Testis (tissue), 3 donors: ENCODE data around the gene CHN2. TPM values are rescaled to one million over a fixed set of nuclear protein-coding genes. Genes with fewer than 3 reads are reported as not detected.

ENCODE experiments used
- DNase-seq: peaks from one replicate; pipeline ENCODE4 v3.0.0-alpha.2; 2019
- H3K27ac ChIP-seq, 2 donors: fragments of 200-600 bp; sonication (generic); one replicate each; pipeline ENCODE4 v1.5.1; 2019
- H3K27me3 ChIP-seq: fragments of 200-600 bp; sonication (generic); one replicate; pipeline ENCODE4 v1.5.1; 2019
- H3K36me3 ChIP-seq: fragments of 200-600 bp; sonication (generic); one replicate; pipeline ENCODE4 v1.5.1; 2017; ENCODE audit warnings: low read depth; ENCODE audit errors: missing control alignments
- H3K4me1 ChIP-seq: fragments of 200-600 bp; sonication (generic); one replicate; pipeline ENCODE4 v1.5.1; 2019
- H3K4me3 ChIP-seq, 2 donors: fragments of 200-600 bp; sonication (generic); one replicate each; pipeline ENCODE4 v1.5.1; 2017 to 2019
- H3K9me3 ChIP-seq: fragments of 200-600 bp; sonication (generic); one replicate; pipeline ENCODE4 v1.5.1; 2017
- POLR2A ChIP-seq: fragments of 450-650 bp; IDR thresholded peaks from one replicate; pipeline ENCODE4 v1.6.1; 2017; ENCODE audit warnings: antibody characterized with exemption, mild to moderate bottlenecking, moderate library complexity
- WGBS, 2 donors: methylation state at CpG; one replicate each; pipeline ENCODE4 v1.1.5; 2018; 5-methylcytosine and 5-hydroxymethylcytosine counted together
- intact Hi-C: fragments of 100-400 bp; cut with DNase I; formaldehyde crosslinking; loops from one replicate; pipeline ENCODE4 v1.15.1; 2023; ENCODE audit warnings: low total_unique reads
- polyA plus RNA-seq: library from polyadenylated mRNA; stranded (reverse); fragments of 350-450 nt; fragmentation: Illumina TruSeq; extraction: RNeasy Lipid Tissue Mini Kit (QIAGEN cat#74804); gene quantifications from one replicate; pipeline ENCODE4 v1.2.3, GENCODE V29; 2014; ENCODE audit warnings: low read depth, low replicate concordance; ENCODE audit not compliant: insufficient read depth
- total RNA-seq, 2 donors: library from RNA; depleted of rRNA; stranded (reverse); fragments of >200 nt; gene quantifications; one replicate each; pipeline ENCODE4 v1.2.3, GENCODE V29; 2016
- TF ChIP-seq, protein P1 (sequence below), 3 experiments: fragments of 450-650 bp in 2 of 3; fragments of 200-600 bp in 1 of 3; sonication (generic) in 1 of 3; IDR thresholded peaks; one replicate each; pipeline ENCODE4 v1.5.1; 2016 to 2019; ENCODE audit warnings: antibody characterized with exemption in 3 of 3, mild to moderate bottlenecking in 2 of 3, moderate library complexity in 1 of 3

The CHN2 gene
- total and polyA plus RNA-seq, 3 donors from 2014 or later = 8.6 to 27.4 (median 15.1) TPM

DNA sequence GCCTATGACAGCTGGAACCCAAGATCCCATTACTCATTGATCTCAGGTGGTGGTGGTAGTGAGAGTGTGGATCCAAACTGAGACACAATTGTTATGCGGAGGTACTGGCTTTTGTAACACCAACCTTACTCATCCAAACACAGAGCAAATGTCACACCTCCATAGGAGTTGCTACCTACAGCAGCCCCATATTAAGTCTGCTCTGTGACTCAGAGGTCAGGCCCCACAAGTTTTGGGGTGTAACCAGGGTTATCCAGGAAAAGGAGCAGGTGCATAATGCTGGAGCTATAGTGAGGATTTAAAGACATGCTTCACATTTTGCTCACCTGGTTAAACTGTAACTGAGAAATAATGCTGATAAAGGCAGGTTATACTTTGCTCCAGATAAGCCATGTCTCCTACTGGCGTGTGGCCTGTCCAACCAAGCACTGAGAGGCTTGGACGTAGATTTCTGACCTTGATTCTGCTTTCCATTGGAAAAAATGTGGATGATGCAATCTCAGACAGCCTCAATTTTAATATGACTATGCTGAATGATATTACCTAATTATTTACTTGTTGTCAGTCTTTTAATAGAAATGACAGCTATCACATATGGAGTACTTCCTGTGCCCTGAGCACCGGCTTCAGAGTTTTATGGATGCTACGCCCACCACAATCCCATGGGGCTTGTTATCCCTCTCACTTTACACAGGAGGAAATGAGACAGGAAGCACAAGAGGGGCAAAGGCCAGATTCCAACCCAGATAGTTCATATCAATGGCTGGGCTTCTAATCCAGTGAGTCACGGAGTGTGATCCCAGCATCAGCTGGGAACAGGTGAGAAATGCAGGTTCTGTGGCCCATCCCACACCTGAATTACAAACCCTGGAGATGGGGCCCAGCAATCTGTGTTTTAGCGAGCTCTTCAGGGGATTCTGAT is 181.3 kb downstream of the CHN2 start:
- H3K27me3 ChIP-seq = no peaks in the 10 kb centered on the region
- no peaks in the 10 kb centered on the region for H3K9me3 ChIP-seq
- no peaks in the 10 kb centered on the region for H3K36me3 ChIP-seq
- 86 to 87% methylated on average over 7 of the region's 7 CpGs for WGBS, 2 donors
- no peak overlapping the region for H3K4me3 ChIP-seq
- H3K4me1 ChIP-seq = no peaks in the 10 kb centered on the region
- no peak for DNase-seq
- TF ChIP-seq, protein P1, sequence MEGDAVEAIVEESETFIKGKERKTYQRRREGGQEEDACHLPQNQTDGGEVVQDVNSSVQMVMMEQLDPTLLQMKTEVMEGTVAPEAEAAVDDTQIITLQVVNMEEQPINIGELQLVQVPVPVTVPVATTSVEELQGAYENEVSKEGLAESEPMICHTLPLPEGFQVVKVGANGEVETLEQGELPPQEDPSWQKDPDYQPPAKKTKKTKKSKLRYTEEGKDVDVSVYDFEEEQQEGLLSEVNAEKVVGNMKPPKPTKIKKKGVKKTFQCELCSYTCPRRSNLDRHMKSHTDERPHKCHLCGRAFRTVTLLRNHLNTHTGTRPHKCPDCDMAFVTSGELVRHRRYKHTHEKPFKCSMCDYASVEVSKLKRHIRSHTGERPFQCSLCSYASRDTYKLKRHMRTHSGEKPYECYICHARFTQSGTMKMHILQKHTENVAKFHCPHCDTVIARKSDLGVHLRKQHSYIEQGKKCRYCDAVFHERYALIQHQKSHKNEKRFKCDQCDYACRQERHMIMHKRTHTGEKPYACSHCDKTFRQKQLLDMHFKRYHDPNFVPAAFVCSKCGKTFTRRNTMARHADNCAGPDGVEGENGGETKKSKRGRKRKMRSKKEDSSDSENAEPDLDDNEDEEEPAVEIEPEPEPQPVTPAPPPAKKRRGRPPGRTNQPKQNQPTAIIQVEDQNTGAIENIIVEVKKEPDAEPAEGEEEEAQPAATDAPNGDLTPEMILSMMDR (IDR thresholded peaks at IDR 0.05) = no peak
- no peak for TF ChIP-seq POLR2A
- intact Hi-C loops = no loop called here
- H3K27ac ChIP-seq = no peak overlapping the region

DNA sequence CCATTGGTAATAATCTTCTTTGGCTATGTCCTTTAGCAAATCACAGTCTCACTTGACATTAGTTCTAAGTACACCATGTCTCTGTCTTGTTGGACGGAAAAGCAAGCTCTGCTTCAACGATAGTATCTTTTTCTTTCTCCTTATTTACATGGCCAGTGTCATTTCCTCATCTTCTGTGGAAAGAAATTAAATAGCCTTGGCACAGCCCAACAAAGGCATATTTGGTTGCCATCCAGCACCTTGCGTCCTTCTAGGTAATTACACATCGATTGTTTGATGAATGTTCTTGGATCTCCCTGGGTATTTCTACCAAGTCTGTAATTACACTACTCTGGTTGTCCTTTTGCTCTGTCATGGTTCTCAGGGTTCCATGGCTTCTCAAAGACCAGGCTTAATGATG is 183.1 kb downstream of the CHN2 start:
- Histone ChIP-seq H3K4me1 (no peaks in the 10 kb centered on the region), H3K27ac (no peak overlapping the region), H3K27me3 (no peaks in the 10 kb centered on the region), H3K36me3 (no peaks in the 10 kb centered on the region), H3K9me3 (no peaks in the 10 kb centered on the region), H3K4me3 (no peak overlapping the region)
- TF ChIP-seq, protein P1 (IDR thresholded peaks at IDR 0.05) = no peak
- TF ChIP-seq POLR2A = no peak
- 81 to 84% methylated on average over 4 of the region's 4 CpGs for WGBS, 2 donors
- DNase-seq = no peak
- intact Hi-C loops = no loop called here

DNA sequence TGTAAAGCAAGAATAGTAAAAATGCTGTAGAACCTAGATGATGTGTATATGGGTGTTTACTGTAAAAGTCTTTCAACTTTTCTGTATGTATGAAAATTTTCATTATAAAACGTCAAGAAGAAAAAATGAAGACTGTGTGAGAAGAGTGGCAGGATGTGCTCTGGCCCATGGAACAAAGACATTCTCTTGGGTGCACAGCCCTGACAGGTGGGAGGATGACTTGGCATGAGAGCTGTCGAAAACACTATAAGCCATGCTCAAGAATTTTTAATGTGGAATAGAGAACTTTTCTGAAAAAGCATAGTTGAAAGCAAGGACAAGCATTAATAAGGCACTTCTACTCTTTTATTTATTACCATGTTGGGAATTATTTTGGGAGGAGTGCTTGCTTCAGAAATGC is 185.0 kb downstream of the CHN2 start:
- WGBS, 2 donors = 54 to 74% methylated on average over 2 of the region's 2 CpGs
- TF ChIP-seq, protein P1 (IDR thresholded peaks at IDR 0.05) = no peak
- no peak for TF ChIP-seq POLR2A
- H3K4me1 ChIP-seq = peaks cover 4% of the 10 kb centered on the region
- no peak for DNase-seq
- no peak overlapping the region for H3K4me3 ChIP-seq
- no peak overlapping the region for H3K27ac ChIP-seq
- no peaks in the 10 kb centered on the region for H3K9me3 ChIP-seq
- intact Hi-C loops = no loop called here
- H3K27me3 ChIP-seq = no peaks in the 10 kb centered on the region
- no peaks in the 10 kb centered on the region for H3K36me3 ChIP-seq

DNA sequence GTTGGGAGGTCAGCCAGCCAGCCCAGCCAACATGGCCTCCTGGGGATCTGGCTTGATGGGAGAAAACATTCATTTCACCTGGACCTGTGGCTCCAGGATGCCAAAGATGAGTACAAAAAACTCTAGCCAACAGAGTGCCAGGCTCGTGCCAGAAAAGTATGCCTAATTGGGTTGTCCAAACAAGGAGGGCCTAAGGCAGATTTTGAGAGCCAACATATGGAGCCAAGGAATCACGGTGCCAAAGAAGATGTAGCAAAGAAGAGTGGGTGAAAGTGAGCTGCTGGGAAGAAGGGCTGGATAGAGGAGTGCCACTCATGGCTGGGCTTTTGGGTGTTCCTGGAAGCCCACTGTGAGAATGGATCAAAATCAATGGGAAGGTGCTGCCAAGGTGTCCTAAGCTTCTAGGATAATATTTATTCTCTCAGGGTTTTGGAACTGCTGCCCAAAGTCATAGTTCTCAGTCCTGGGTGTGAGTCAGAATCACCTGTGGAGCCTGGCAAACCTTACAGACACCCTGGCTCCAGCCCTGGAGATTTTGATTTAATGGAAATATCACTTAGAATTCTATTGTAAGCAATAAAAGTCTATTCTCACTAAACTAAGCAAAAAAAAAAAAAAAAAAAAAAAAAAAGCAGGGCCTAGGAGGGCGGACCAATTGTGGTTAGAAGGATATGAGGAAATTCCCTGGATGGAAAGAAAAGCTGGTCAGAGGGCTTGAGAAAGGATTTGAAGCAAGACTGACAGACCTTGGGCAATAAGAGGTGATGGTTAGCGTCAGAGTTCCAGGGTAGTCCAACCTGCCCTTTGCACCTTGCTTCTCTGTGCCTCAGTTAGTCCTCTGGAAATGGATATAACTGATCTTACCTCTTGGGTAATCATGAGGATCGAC is 186.9 kb downstream of the CHN2 start:
- no peak for TF ChIP-seq POLR2A
- TF ChIP-seq, protein P1 (IDR thresholded peaks at IDR 0.05) = no peak
- WGBS, 2 donors = 91 to 93% methylated on average over 5 of the region's 5 CpGs
- H3K4me3 ChIP-seq = no peak overlapping the region
- no peaks in the 10 kb centered on the region for H3K9me3 ChIP-seq
- intact Hi-C loops = no loop called here
- no peaks in the 10 kb centered on the region for H3K27me3 ChIP-seq
- peaks cover 4% of the 10 kb centered on the region for H3K4me1 ChIP-seq
- no peak overlapping the region for H3K27ac ChIP-seq
- DNase-seq = no peak
- H3K36me3 ChIP-seq = no peaks in the 10 kb centered on the region
